IMR-90 (cell line): ENCODE results near the gene CLEC20A. TPM values are rescaled to one million over a fixed set of nuclear protein-coding genes. Genes with fewer than 3 reads are reported as not detected.
A peak's percentile ranks its signal among the peaks of the same experiment; 100 is the strongest.

Source experiments
- ATAC-seq: fragments of 200-7000 bp; cut with Tn5 transposase; 2 replicates; pipeline ENCODE4 v1.9.1; 2020; ENCODE audit warnings: low read depth, mild to moderate bottlenecking, moderate library complexity
- BruUV-seq: library from RNA; stranded (reverse); fragments of 400-500 nt; replicated peaks from 2 replicates; lab custom pipeline; 2021; lab: Mats Ljungman, UMichigan
- CTCF ChIA-PET: fragments of 300-600 bp; formaldehyde crosslinking; extraction: SDS; loops from one replicate; lab custom pipeline; 2021; ENCODE audit warnings: antibody characterized with exemption; lab: Yijun Ruan, JAX
- POLR2A ChIA-PET: fragments of 300-600 bp; sonication (Branson Sonifier 250); formaldehyde crosslinking; loops from one replicate; lab custom pipeline; 2022; ENCODE audit warnings: antibody characterized with exemption; ENCODE audit not compliant: unreplicated experiment; lab: Charles Lee
- DNase-seq: peaks from one replicate; pipeline ENCODE4 v3.0.0; 2013
- H2AFZ ChIP-seq: replicated peaks from 2 replicates; pipeline ENCODE3; 2013; ENCODE audit warnings: low read length, mild to moderate bottlenecking; ENCODE audit not compliant: poor library complexity
- H2AK5ac ChIP-seq: 2 replicates; pipeline ENCODE4 v1.6.1; 2013; ENCODE audit warnings: low read depth, low read length, inconsistent platforms
- H2AK9ac ChIP-seq: replicated peaks from 2 replicates; pipeline ENCODE3; 2013; ENCODE audit warnings: mild to moderate bottlenecking, low read depth, low read length, moderate library complexity; ENCODE audit not compliant: poor library complexity
- H2BK120ac ChIP-seq: 2 replicates; pipeline ENCODE4 v1.6.1; 2013; ENCODE audit warnings: low read depth, low read length, inconsistent platforms
- H2BK15ac ChIP-seq: 3 replicates; pipeline ENCODE4 v1.6.1; 2013; ENCODE audit warnings: low read depth, low read length, inconsistent platforms
- H2BK20ac ChIP-seq: 2 replicates; pipeline ENCODE4 v1.6.1; 2013; ENCODE audit warnings: low read depth, mild to moderate bottlenecking, inconsistent platforms, low read length, moderate library complexity
- H2BK5ac ChIP-seq: 2 replicates; pipeline ENCODE4 v1.6.1; 2013; ENCODE audit warnings: mild to moderate bottlenecking, low read depth, low read length, inconsistent platforms; ENCODE audit not compliant: poor library complexity, severe bottlenecking
- H3K14ac ChIP-seq: replicated peaks from 2 replicates; pipeline ENCODE4 v1.6.1; 2013; ENCODE audit warnings: low read depth, low read length, inconsistent platforms
- H3K18ac ChIP-seq: 2 replicates; pipeline ENCODE4 v1.6.1; 2013; ENCODE audit warnings: low read depth, low read length, control low read depth
- H3K23ac ChIP-seq: 2 replicates; pipeline ENCODE4 v1.6.1; 2013; ENCODE audit warnings: low read depth, low read length, inconsistent platforms
- H3K27ac ChIP-seq: 2 replicates; pipeline ENCODE4 v1.5.1; 2013; ENCODE audit warnings: mild to moderate bottlenecking, control low read depth, low read length; ENCODE audit not compliant: insufficient read depth
- H3K27me3 ChIP-seq: 2 replicates; pipeline ENCODE4 v1.6.1; 2013; ENCODE audit warnings: low read length; ENCODE audit not compliant: control insufficient read depth, insufficient read depth
- H3K36me3 ChIP-seq: 2 replicates; pipeline ENCODE4 v1.6.1; 2013; ENCODE audit warnings: low read length, mixed read lengths; ENCODE audit not compliant: control insufficient read depth, insufficient read depth
- H3K4ac ChIP-seq: 2 replicates; pipeline ENCODE4 v1.6.1; 2013; ENCODE audit warnings: low read depth, low read length, inconsistent platforms
- H3K4me1 ChIP-seq: 2 replicates; pipeline ENCODE4 v1.6.1; 2013; ENCODE audit warnings: low read length, mixed read lengths; ENCODE audit not compliant: control insufficient read depth, insufficient read depth
- H3K4me2 ChIP-seq: 2 replicates; pipeline ENCODE4 v1.6.1; 2013; ENCODE audit warnings: low read depth, mild to moderate bottlenecking, control low read depth, low read length, moderate library complexity
- H3K4me3 ChIP-seq: 2 replicates; pipeline ENCODE4 v1.5.1; 2013; ENCODE audit warnings: low read depth, mild to moderate bottlenecking, control low read depth, low read length, moderate library complexity; ENCODE audit not compliant: insufficient read depth
- H3K56ac ChIP-seq: 2 replicates; pipeline ENCODE4 v1.6.1; 2013; ENCODE audit warnings: low read length, inconsistent platforms; ENCODE audit not compliant: insufficient read depth; ENCODE audit errors: extremely low read depth
- H3K79me1 ChIP-seq, 2 experiments: 2 replicates each; pipeline ENCODE4 v1.6.1; 2013; ENCODE audit warnings: low read length in 2 of 2, inconsistent platforms in 1 of 2, low read depth in 1 of 2
- H3K9ac ChIP-seq: 2 replicates; pipeline ENCODE4 v1.6.1; 2013; ENCODE audit warnings: low read depth, low read length, control low read depth
- H3K9me1 ChIP-seq: 2 replicates; pipeline ENCODE4 v1.6.1; 2013; ENCODE audit warnings: low read length, inconsistent platforms; ENCODE audit not compliant: insufficient read depth
- H3K9me3 ChIP-seq: 2 replicates; pipeline ENCODE4 v1.6.1; 2013; ENCODE audit warnings: low read length; ENCODE audit not compliant: control insufficient read depth, insufficient read depth
- H4K20me1 ChIP-seq: 2 replicates; pipeline ENCODE4 v1.6.1; 2013; ENCODE audit warnings: low read length, inconsistent platforms; ENCODE audit not compliant: insufficient read depth
- H4K5ac ChIP-seq: 2 replicates; pipeline ENCODE4 v1.6.1; 2013; ENCODE audit warnings: mild to moderate bottlenecking, low read depth, low read length, control low read depth
- H4K8ac ChIP-seq, 2 experiments: 2 replicates each; pipeline ENCODE4 v1.6.1; 2013; ENCODE audit warnings: low read depth in 2 of 2, low read length in 2 of 2, control low read depth in 1 of 2, inconsistent platforms in 1 of 2
- H4K91ac ChIP-seq: 2 replicates; pipeline ENCODE4 v1.6.1; 2013; ENCODE audit warnings: low read depth, low read length, inconsistent platforms; ENCODE audit not compliant: insufficient read depth
- BHLHE40 ChIP-seq: fragments of 150-350 bp; IDR thresholded peaks from 2 replicates; pipeline ENCODE4 v1.6.1; 2016; ENCODE audit warnings: mild to moderate bottlenecking, low read depth, low read length
- CEBPB ChIP-seq: IDR thresholded peaks from 2 replicates; pipeline ENCODE4 v1.6.1; 2012; ENCODE audit warnings: low read depth, low read length, improper control_type of control experiment
- CHD1 ChIP-seq: IDR thresholded peaks from 2 replicates; pipeline ENCODE4 v1.6.1; 2012; ENCODE audit warnings: low read depth, low read length, improper control_type of control experiment
- CTCF ChIP-seq: conservative IDR thresholded peaks from 2 replicates; pipeline ENCODE4 v1.5.1; 2012; ENCODE audit warnings: mild to moderate bottlenecking, low read depth, low read length, improper control_type of control experiment
- ELK1 ChIP-seq: fragments of 150-350 bp; IDR thresholded peaks from 2 replicates; pipeline ENCODE4 v1.6.1; 2016; ENCODE audit warnings: low read depth, mild to moderate bottlenecking, low read length, moderate library complexity, borderline replicate concordance
- FOS ChIP-seq: fragments of 150-350 bp; IDR thresholded peaks from 2 replicates; pipeline ENCODE4 v1.6.1; 2016; ENCODE audit warnings: low read depth, low read length
- MAFK ChIP-seq: IDR thresholded peaks from 2 replicates; pipeline ENCODE4 v1.6.1; 2012; ENCODE audit warnings: low read depth, low read length, improper control_type of control experiment
- MAZ ChIP-seq: IDR thresholded peaks from 2 replicates; pipeline ENCODE4 v1.6.1; 2012; ENCODE audit warnings: low read depth, mild to moderate bottlenecking, low read length, improper control_type of control experiment, moderate library complexity, borderline replicate concordance
- MXI1 ChIP-seq: IDR thresholded peaks from 2 replicates; pipeline ENCODE4 v1.6.1; 2012; ENCODE audit warnings: low read depth, mild to moderate bottlenecking, low read length, moderate library complexity, borderline replicate concordance
- NFE2L2 ChIP-seq: fragments of 150-350 bp; IDR thresholded peaks from 2 replicates; pipeline ENCODE4 v1.6.1; 2016; ENCODE audit warnings: low read depth, mild to moderate bottlenecking, low read length
- POLR2A ChIP-seq: IDR thresholded peaks from 2 replicates; pipeline ENCODE4 v1.6.1; 2012; ENCODE audit warnings: mild to moderate bottlenecking, low read depth, low read length
- RFX5 ChIP-seq: IDR thresholded peaks from 2 replicates; pipeline ENCODE4 v1.8.0; 2012; ENCODE audit warnings: low read depth, mild to moderate bottlenecking, low read length, moderate library complexity
- SMC3 ChIP-seq: fragments of 150-350 bp; IDR thresholded peaks from 2 replicates; pipeline ENCODE4 v1.6.1; 2016; ENCODE audit warnings: low read depth, mild to moderate bottlenecking, antibody characterized with exemption, low read length, moderate library complexity
- WGBS, 2 experiments: methylation state at CpG; one replicate each; pipeline versions ENCODE4 v1.1.5 to v1.1.7; 2013; ENCODE audit warnings: missing lambda C conversion rate in 2 of 2; ENCODE audit not compliant: insufficient read length in 1 of 2; ENCODE audit errors: extremely low coverage in 2 of 2; 5-methylcytosine and 5-hydroxymethylcytosine counted together
- dilution Hi-C: fragments of 300-500 bp; cut with HindIII; formaldehyde crosslinking; loops from one replicate; pipeline ENCODE4 v1.14.3; 2018; ENCODE audit warnings: low sequenced_read_pairs; ENCODE audit not compliant: unreplicated experiment
- in situ Hi-C: fragments of 300-500 bp; cut with MboI; formaldehyde crosslinking; loops from 3 replicates; pipeline ENCODE4 v1.14.3; 2019; ENCODE audit warnings: low sequenced_read_pairs, inconsistent platforms, mixed read lengths
- intact Hi-C: fragments of 100-400 bp; cut with micrococcal nuclease; formaldehyde crosslinking; loops from 2 replicates; pipeline ENCODE4 v1.10.0; 2022
- polyA plus RNA-seq, 3 experiments: library from polyadenylated mRNA; depleted of rRNA; stranded (reverse); fragments of >200 nt; gene quantifications; 2 replicates each; pipeline ENCODE4 v1.2.3, GENCODE V29; 2012; ENCODE audit warnings: low replicate concordance in 1 of 3
- total RNA-seq: library from RNA; depleted of rRNA; stranded (reverse); fragments of >200 nt; gene quantifications from 2 replicates; pipeline ENCODE4 v1.2.3, GENCODE V29; 2012
- TF ChIP-seq, protein P1 (sequence below): fragments of 150-350 bp; IDR thresholded peaks from 2 replicates; pipeline ENCODE4 v1.6.1; 2017; ENCODE audit warnings: mild to moderate bottlenecking, antibody characterized with exemption, low read length, low read depth

Gene CLEC20A
- total and polyA plus RNA-seq, 2 of the 4 experiments (the other 2 are of a cell fraction), result not detected

- no peak overlapping the region for H3K9ac ChIP-seq
- peak overlapping the region; percentile 30; the same call in 1 of the 2 replicates for H3K4me2 ChIP-seq
- H3K56ac ChIP-seq, result no peak overlapping the region
- no CpG with 5 or more reads among the region's 6 CpGs for WGBS, 2 experiments
- H4K5ac ChIP-seq, result 0 out of 2 replicates have a peak overlapping the region, but pooled peaks have one; percentile 3
- dilution Hi-C loops, result no loop called here
- peaks cover 4% of the 10 kb centered on the region; the same call in 1 of the 2 replicates for H4K20me1 ChIP-seq
- H2BK5ac ChIP-seq, result peak overlapping the region; percentile 44
- H2BK120ac ChIP-seq, result peak overlapping the region; percentile 38; the same call in 1 of the 2 replicates
- H2AFZ ChIP-seq, result no peak overlapping the region
- H3K4me3 ChIP-seq, result no peak overlapping the region
- 0 out of 3 replicates have a peak overlapping the region, but pooled peaks have one; percentile 35 for H2BK15ac ChIP-seq
- H3K9me1 ChIP-seq, result peaks cover 42% of the 10 kb centered on the region
- H2BK20ac ChIP-seq, result peak overlapping the region; percentile 50
- H3K14ac ChIP-seq, result peak overlapping the region; percentile 5
- POLR2A ChIA-PET, result interaction anchor here (0.7 kb wide), 2 partner anchors 36 to 462 kb away, joined by 3 read pairs; no protein-coding TSS in a partner anchor
- H3K23ac ChIP-seq, result peak overlapping the region; percentile 4; the same call in 1 of the 2 replicates
- peak overlapping the region; percentile 27; the same call in 1 of the 2 replicates for H3K18ac ChIP-seq
- H4K91ac ChIP-seq, result peak overlapping the region; percentile 76; the same call in 1 of the 2 replicates
- in situ Hi-C loops, result loop anchor here (10.0 kb wide), 2 partner anchors 195 to 225 kb away; no protein-coding TSS in a partner anchor
- peak overlapping the region; percentile 9; the same call in 1 of the 2 replicates for H2AK5ac ChIP-seq
- DNase-seq (peak; percentile 8), ATAC-seq (no peak)
- H3K4me1 ChIP-seq, result peaks cover 47% of the 10 kb centered on the region
- intact Hi-C loops, result loop anchor here (5.0 to 10.0 kb wide), 5 partner anchors 92 to 365 kb away; no protein-coding TSS in a partner anchor
- BruUV-seq, result no TSS peak
- CTCF ChIA-PET, result interaction anchor here (0.8 to 1.7 kb wide), 5 partner anchors 8 to 462 kb away, joined by 3 to 8 read pairs (median 4); no protein-coding TSS in a partner anchor
- peak overlapping the region; percentile 19; the same call in 1 of the 2 replicates for H3K27ac ChIP-seq
- TF ChIP-seq, protein P1, sequence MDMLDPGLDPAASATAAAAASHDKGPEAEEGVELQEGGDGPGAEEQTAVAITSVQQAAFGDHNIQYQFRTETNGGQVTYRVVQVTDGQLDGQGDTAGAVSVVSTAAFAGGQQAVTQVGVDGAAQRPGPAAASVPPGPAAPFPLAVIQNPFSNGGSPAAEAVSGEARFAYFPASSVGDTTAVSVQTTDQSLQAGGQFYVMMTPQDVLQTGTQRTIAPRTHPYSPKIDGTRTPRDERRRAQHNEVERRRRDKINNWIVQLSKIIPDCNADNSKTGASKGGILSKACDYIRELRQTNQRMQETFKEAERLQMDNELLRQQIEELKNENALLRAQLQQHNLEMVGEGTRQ, result no peak
- no peak for TF ChIP-seq CTCF
- no peak for TF ChIP-seq MXI1
- TF ChIP-seq RFX5, result no peak
- TF ChIP-seq MAFK, result no peak
- TF ChIP-seq POLR2A, result no peak
- TF ChIP-seq CEBPB, result no peak
- no peak for TF ChIP-seq NFE2L2
- TF ChIP-seq CHD1, result no peak
- TF ChIP-seq FOS, result no peak
- TF ChIP-seq ELK1, result no peak
- TF ChIP-seq SMC3, result no peak
- no peak for TF ChIP-seq MAZ
- TF ChIP-seq BHLHE40, result no peak
- H3K36me3 ChIP-seq, result no peaks in the 10 kb centered on the region
- H4K8ac ChIP-seq, result peak overlapping the region in 1 of 2 experiments; percentile 36; a peak in 2 of 4 replicates
- no peaks in the 10 kb centered on the region for H3K9me3 ChIP-seq
- H3K27me3 ChIP-seq, result no peaks in the 10 kb centered on the region
- peaks cover 7 to 31% of the 10 kb centered on the region in 2 experiments for H3K79me1 ChIP-seq
- peak overlapping the region; percentile 51 for H3K4ac ChIP-seq
- H2AK9ac ChIP-seq, result no peak overlapping the region
Observed at GRCh38 chr1:178540204-178540603, 43.4 kb upstream of the CLEC20A start.
